Mesenchymal stem cell (in vitro differentiated cells and primary cell): ENCODE data around the gene EVA1C.

ENCODE experiments used
- DNase-seq: peaks from one replicate; pipeline ENCODE4 v3.0.0-alpha.2; 2013
- H2AFZ ChIP-seq: one replicate; pipeline ENCODE4 v1.6.1; 2013; ENCODE audit warnings: low read depth, mild to moderate bottlenecking, control low read depth, inconsistent platforms, low read length, moderate library complexity
- H2AK5ac ChIP-seq: 2 replicates; pipeline ENCODE4 v1.6.1; 2013; ENCODE audit warnings: low read length, moderate library complexity, mild to moderate bottlenecking, inconsistent platforms; ENCODE audit not compliant: severe bottlenecking
- H2BK120ac ChIP-seq: one replicate; pipeline ENCODE4 v1.6.1; 2013; ENCODE audit warnings: low read depth, mild to moderate bottlenecking, inconsistent platforms, low read length, moderate library complexity
- H2BK12ac ChIP-seq, 2 experiments: one replicate each; pipeline ENCODE4 v1.6.1; 2013; ENCODE audit warnings: inconsistent platforms in 2 of 2, low read length in 2 of 2, mild to moderate bottlenecking in 2 of 2, moderate library complexity in 2 of 2, control low read depth in 1 of 2
- H2BK15ac ChIP-seq: one replicate; pipeline ENCODE4 v1.6.1; 2013; ENCODE audit warnings: mild to moderate bottlenecking, low read depth, inconsistent platforms; ENCODE audit not compliant: poor library complexity, severe bottlenecking
- H2BK5ac ChIP-seq: 2 replicates; pipeline ENCODE4 v1.6.1; 2013; ENCODE audit warnings: low read depth, mild to moderate bottlenecking, low read length, control low read depth, inconsistent platforms; ENCODE audit not compliant: poor library complexity, severe bottlenecking
- H3K14ac ChIP-seq, 2 experiments: one replicate each; pipeline ENCODE4 v1.6.1; 2013; ENCODE audit warnings: inconsistent platforms in 2 of 2, low read length in 2 of 2, control low read depth in 1 of 2, mild to moderate bottlenecking in 1 of 2, moderate library complexity in 1 of 2
- H3K18ac ChIP-seq, 2 experiments: one replicate each; pipeline ENCODE4 v1.6.1; 2013; ENCODE audit warnings: inconsistent platforms in 2 of 2, low read length in 2 of 2, control low read depth in 1 of 2, low read depth in 1 of 2, mild to moderate bottlenecking in 1 of 2
- H3K23ac ChIP-seq, 2 experiments: one replicate each; pipeline ENCODE4 v1.6.1; 2013; ENCODE audit warnings: inconsistent platforms in 2 of 2, low read length in 2 of 2, mild to moderate bottlenecking in 2 of 2, moderate library complexity in 2 of 2, control low read depth in 1 of 2
- H3K27ac ChIP-seq: 2 replicates; pipeline ENCODE4 v1.5.1; 2013; ENCODE audit warnings: mild to moderate bottlenecking, moderate library complexity, low read length, control low read depth, inconsistent platforms; ENCODE audit not compliant: poor library complexity, severe bottlenecking
- H3K27me3 ChIP-seq, 2 experiments: 2 replicates each; pipeline versions ENCODE4 v1.6.1 to v1.7.0; 2013; ENCODE audit warnings: low read length in 2 of 2, mild to moderate bottlenecking in 2 of 2, moderate library complexity in 2 of 2, control low read depth in 1 of 2, inconsistent platforms in 1 of 2; ENCODE audit not compliant: control insufficient read depth in 1 of 2, insufficient read depth in 1 of 2
- H3K36me3 ChIP-seq, 2 experiments: 2 replicates each; pipeline versions ENCODE4 v1.6.1 to v1.7.0; 2013; ENCODE audit warnings: low read length in 2 of 2, control low read depth in 1 of 2, inconsistent platforms in 1 of 2, low read depth in 1 of 2, mild to moderate bottlenecking in 1 of 2; ENCODE audit not compliant: insufficient read depth in 2 of 2, control insufficient read depth in 1 of 2
- H3K4ac ChIP-seq, 2 experiments: one replicate each; pipeline ENCODE4 v1.6.1; 2013; ENCODE audit warnings: inconsistent platforms in 2 of 2, low read length in 2 of 2, mild to moderate bottlenecking in 2 of 2, moderate library complexity in 2 of 2, control low read depth in 1 of 2, low read depth in 1 of 2
- H3K4me1 ChIP-seq: 2 replicates; pipeline ENCODE4 v1.6.1; 2013; ENCODE audit warnings: low read depth, low read length, control low read depth; ENCODE audit not compliant: control insufficient read depth, insufficient read depth
- H3K4me2 ChIP-seq: 2 replicates; pipeline ENCODE4 v1.6.1; 2013; ENCODE audit warnings: low read length, mild to moderate bottlenecking, inconsistent platforms; ENCODE audit not compliant: poor library complexity, severe bottlenecking
- H3K4me3 ChIP-seq, 2 experiments: 2 replicates each; pipeline versions ENCODE4 v1.5.1 to v1.7.0; 2013; ENCODE audit warnings: low read length in 2 of 2, mild to moderate bottlenecking in 2 of 2, control low read depth in 1 of 2, low read depth in 1 of 2; ENCODE audit not compliant: insufficient read depth in 1 of 2
- H3K79me1 ChIP-seq: replicated peaks from 2 replicates; pipeline ENCODE4 v1.6.1; 2013; ENCODE audit warnings: mild to moderate bottlenecking, control low read depth, low read length, inconsistent platforms; ENCODE audit not compliant: poor library complexity, severe bottlenecking
- H3K9ac ChIP-seq: 2 replicates; pipeline ENCODE4 v1.7.0; 2013; ENCODE audit warnings: mild to moderate bottlenecking, low read length, moderate library complexity
- H3K9me3 ChIP-seq: 2 replicates; pipeline ENCODE4 v1.7.0; 2013; ENCODE audit warnings: mild to moderate bottlenecking, low read length; ENCODE audit not compliant: control insufficient read depth
- H4K8ac ChIP-seq: one replicate; pipeline ENCODE4 v1.6.1; 2013; ENCODE audit warnings: inconsistent platforms, mild to moderate bottlenecking, low read length, moderate library complexity
- H4K91ac ChIP-seq: one replicate; pipeline ENCODE4 v1.6.1; 2013; ENCODE audit warnings: mild to moderate bottlenecking, low read length, inconsistent platforms
- WGBS: methylation state at CpG from one replicate; pipeline ENCODE4 v1.1.7; 2013; ENCODE audit warnings: mixed read lengths; 5-methylcytosine and 5-hydroxymethylcytosine counted together

EVA1C gene

DNA sequence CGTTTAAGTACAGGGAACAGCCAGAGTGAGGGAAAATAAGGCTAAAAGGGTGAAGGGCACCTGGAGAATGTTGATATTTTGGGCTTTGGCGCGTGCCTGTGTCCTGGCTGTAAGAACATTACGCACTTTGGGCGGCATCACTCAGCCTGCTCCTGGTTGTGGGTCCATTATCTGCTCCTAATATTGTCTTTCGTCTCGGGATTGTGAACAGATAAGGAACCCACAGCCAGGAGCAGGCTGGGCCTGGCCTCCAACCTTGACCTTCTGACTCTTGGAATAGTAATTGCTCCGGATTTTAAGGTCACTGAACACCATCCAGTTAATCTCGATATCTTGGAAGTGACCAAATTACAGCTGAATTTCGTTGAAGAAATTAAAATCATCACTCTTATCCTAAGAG lies 111.0 kb downstream of the EVA1C start:
- H2AK5ac ChIP-seq: no peak overlapping the region
- H4K8ac ChIP-seq: no peak overlapping the region
- H2BK5ac ChIP-seq: no peak overlapping the region
- H2BK15ac ChIP-seq: no peak overlapping the region
- no peaks in the 10 kb centered on the region for H3K79me1 ChIP-seq
- no peak overlapping the region for H3K18ac ChIP-seq
- no peaks in the 10 kb centered on the region for H3K36me3 ChIP-seq
- H3K14ac ChIP-seq: no peak overlapping the region
- no peak overlapping the region for H3K4ac ChIP-seq
- H3K4me3 ChIP-seq: no peak overlapping the region
- H2AFZ ChIP-seq: no peak overlapping the region
- H3K4me1 ChIP-seq: peaks cover 2% of the 10 kb centered on the region
- H3K9me3 ChIP-seq: peaks cover 5% of the 10 kb centered on the region
- no peak overlapping the region for H3K27ac ChIP-seq
- no peak overlapping the region for H3K23ac ChIP-seq
- no peaks in the 10 kb centered on the region for H3K27me3 ChIP-seq
- no peak overlapping the region for H2BK120ac ChIP-seq
- DNase-seq: no peak
- H2BK12ac ChIP-seq: no peak overlapping the region
- H3K4me2 ChIP-seq: no peak overlapping the region
- 83% methylated on average over 10 of the region's 10 CpGs for WGBS
- H4K91ac ChIP-seq: no peak overlapping the region
- peak overlapping the region; percentile 82 for H3K9ac ChIP-seq

- Histone ChIP-seq H3K79me1 (no peaks in the 10 kb centered on the region), H3K27ac (peak overlapping the region; percentile 46), H3K27me3 (no peaks in the 10 kb centered on the region), H3K4ac (no peak overlapping the region), H3K4me3 (no peak overlapping the region), H3K23ac (no peak overlapping the region), H3K36me3 (no peaks in the 10 kb centered on the region), H2BK12ac (no peak overlapping the region), H2BK5ac (no peak overlapping the region), H3K14ac (no peak overlapping the region), H4K8ac (no peak overlapping the region), H3K4me1 (peaks cover 2% of the 10 kb centered on the region), H4K91ac (no peak overlapping the region), H2BK120ac (no peak overlapping the region), H3K4me2 (no peak overlapping the region), H3K18ac (no peak overlapping the region), H2AK5ac (no peak overlapping the region), H2BK15ac (no peak overlapping the region), H2AFZ (no peak overlapping the region), H3K9ac (peak overlapping the region; percentile 82), H3K9me3 (peaks cover 2% of the 10 kb centered on the region)
- DNase-seq: peak; percentile 24
- WGBS: 82% methylated on average over 4 of the region's 8 CpGs
Measured at GRCh38 chr21:32523988-32524719, 111.6 kb downstream of the EVA1C start.

DNA sequence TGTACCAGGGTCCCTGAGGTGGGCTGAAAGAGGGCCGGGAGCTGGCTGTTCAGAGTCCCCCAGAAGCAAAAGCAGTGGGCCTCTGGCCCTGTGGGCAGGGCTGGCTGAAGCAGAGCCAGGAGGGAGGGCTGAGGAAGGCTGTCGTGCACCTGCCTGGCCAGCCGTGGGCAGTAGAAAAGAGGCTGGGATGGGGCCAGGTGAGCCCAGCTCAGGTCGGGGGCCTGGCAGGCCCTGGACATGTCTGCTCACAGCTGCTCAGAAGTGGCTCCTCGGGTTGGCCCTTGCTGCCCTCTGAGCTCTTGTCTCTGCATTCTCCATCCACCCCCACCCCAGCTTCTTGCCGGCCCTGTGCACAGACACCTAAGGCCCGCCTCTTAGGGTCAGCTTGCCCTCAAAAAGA lies 112.8 kb downstream of the EVA1C start:
- H3K36me3 ChIP-seq: no peaks in the 10 kb centered on the region
- DNase-seq: no peak
- no peak overlapping the region for H3K27ac ChIP-seq
- H3K4me2 ChIP-seq: no peak overlapping the region
- H2AFZ ChIP-seq: no peak overlapping the region
- no peak overlapping the region for H4K91ac ChIP-seq
- peak overlapping the region; percentile 82 for H3K9ac ChIP-seq
- no peak overlapping the region for H3K4ac ChIP-seq
- no peak overlapping the region for H2BK120ac ChIP-seq
- no peaks in the 10 kb centered on the region for H3K27me3 ChIP-seq
- H2AK5ac ChIP-seq: no peak overlapping the region
- H2BK15ac ChIP-seq: no peak overlapping the region
- H3K4me1 ChIP-seq: peaks cover 2% of the 10 kb centered on the region
- H2BK5ac ChIP-seq: no peak overlapping the region
- WGBS: 77% methylated on average over 6 of the region's 7 CpGs
- H3K79me1 ChIP-seq: no peaks in the 10 kb centered on the region
- no peaks in the 10 kb centered on the region for H3K9me3 ChIP-seq
- H2BK12ac ChIP-seq: no peak overlapping the region
- no peak overlapping the region for H4K8ac ChIP-seq
- no peak overlapping the region for H3K14ac ChIP-seq
- no peak overlapping the region for H3K4me3 ChIP-seq
- H3K23ac ChIP-seq: no peak overlapping the region
- H3K18ac ChIP-seq: no peak overlapping the region

GRCh38 chr21:32529679-32530078 lies 117.2 kb downstream of the EVA1C start:
- Histone ChIP-seq H2BK5ac (no peak overlapping the region), H3K18ac (no peak overlapping the region), H4K91ac (no peak overlapping the region), H3K4ac (no peak overlapping the region), H3K9me3 (no peaks in the 10 kb centered on the region), H2BK12ac (no peak overlapping the region), H3K23ac (no peak overlapping the region), H2BK120ac (no peak overlapping the region), H3K4me3 (no peak overlapping the region), H3K4me2 (no peak overlapping the region), H2AK5ac (no peak overlapping the region), H3K14ac (no peak overlapping the region), H3K79me1 (no peaks in the 10 kb centered on the region), H3K27me3 (no peaks in the 10 kb centered on the region), H3K4me1 (no peaks in the 10 kb centered on the region), H3K9ac (no peak overlapping the region), H2AFZ (no peak overlapping the region), H3K27ac (no peak overlapping the region), H2BK15ac (no peak overlapping the region), H3K36me3 (no peaks in the 10 kb centered on the region), H4K8ac (no peak overlapping the region)
- DNase-seq: no peak
- 56% methylated on average over 2 of the region's 4 CpGs for WGBS
